Measurements from ENCODE around the gene RNF214. TPM values are rescaled to one million over a fixed set of nuclear protein-coding genes. Genes with fewer than 3 reads are reported as not detected.
"Not testable (repeated sequence)": the region's sequence is repeated elsewhere in the genome, so short reads cannot be mapped to it uniquely, and the experiment has no call there.

Gene RNF214
- total RNA-seq, 1 donor from 2014 or later, result 37.1 TPM

DNA sequence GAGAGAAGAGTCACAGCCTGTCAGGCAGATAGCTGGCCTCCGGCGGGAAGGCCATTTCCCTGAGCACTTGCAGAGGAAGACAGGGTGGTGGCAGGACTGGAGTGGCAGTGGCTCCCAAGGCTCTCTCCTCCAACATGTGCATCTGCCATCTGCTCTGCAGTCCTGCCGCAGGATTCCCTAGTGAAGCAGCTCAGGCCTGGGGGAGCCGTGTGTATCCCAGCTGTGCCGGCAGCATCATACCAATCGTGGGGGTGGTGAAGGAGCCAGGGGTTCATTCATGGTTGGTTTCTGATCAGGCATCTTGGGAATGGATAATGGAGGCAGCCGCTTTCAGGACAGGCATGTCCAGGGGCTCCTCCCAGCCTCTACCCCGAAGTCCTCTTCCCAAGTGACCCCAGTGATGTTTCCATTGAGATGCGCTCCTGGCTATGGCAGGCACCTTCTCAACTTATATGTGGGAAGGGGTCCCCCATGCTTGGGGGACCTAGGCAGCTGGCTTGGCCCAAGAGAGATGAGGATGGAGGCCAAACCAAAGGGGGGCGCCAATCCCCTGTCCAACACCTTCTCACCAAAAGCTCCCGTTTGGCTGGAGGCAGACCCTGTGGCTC lies 27.2 kb upstream of the RNF214 start:
- H3K4me3 Mint-ChIP-seq (ENCODE audit: unreplicated experiment), result no peak overlapping the region
- DNase-seq (ENCODE audit: low spot score), result no peak
- H3K4me1 Mint-ChIP-seq (ENCODE audit: unreplicated experiment), result peaks cover 6% of the 10 kb centered on the region
- peaks cover 12% of the 10 kb centered on the region for H3K36me3 Mint-ChIP-seq (ENCODE audit: low read depth, unreplicated experiment)
- H3K27me3 Mint-ChIP-seq (ENCODE audit: unreplicated experiment), result peaks cover 15% of the 10 kb centered on the region
- TF ChIP-seq, protein P1, sequence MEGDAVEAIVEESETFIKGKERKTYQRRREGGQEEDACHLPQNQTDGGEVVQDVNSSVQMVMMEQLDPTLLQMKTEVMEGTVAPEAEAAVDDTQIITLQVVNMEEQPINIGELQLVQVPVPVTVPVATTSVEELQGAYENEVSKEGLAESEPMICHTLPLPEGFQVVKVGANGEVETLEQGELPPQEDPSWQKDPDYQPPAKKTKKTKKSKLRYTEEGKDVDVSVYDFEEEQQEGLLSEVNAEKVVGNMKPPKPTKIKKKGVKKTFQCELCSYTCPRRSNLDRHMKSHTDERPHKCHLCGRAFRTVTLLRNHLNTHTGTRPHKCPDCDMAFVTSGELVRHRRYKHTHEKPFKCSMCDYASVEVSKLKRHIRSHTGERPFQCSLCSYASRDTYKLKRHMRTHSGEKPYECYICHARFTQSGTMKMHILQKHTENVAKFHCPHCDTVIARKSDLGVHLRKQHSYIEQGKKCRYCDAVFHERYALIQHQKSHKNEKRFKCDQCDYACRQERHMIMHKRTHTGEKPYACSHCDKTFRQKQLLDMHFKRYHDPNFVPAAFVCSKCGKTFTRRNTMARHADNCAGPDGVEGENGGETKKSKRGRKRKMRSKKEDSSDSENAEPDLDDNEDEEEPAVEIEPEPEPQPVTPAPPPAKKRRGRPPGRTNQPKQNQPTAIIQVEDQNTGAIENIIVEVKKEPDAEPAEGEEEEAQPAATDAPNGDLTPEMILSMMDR (IDR thresholded peaks at IDR 0.05; ENCODE audit: unreplicated experiment), result no peak
- no peaks in the 10 kb centered on the region for H3K9me3 Mint-ChIP-seq (ENCODE audit: unreplicated experiment)
- no peak overlapping the region for H3K27ac Mint-ChIP-seq (ENCODE audit: unreplicated experiment)

DNA sequence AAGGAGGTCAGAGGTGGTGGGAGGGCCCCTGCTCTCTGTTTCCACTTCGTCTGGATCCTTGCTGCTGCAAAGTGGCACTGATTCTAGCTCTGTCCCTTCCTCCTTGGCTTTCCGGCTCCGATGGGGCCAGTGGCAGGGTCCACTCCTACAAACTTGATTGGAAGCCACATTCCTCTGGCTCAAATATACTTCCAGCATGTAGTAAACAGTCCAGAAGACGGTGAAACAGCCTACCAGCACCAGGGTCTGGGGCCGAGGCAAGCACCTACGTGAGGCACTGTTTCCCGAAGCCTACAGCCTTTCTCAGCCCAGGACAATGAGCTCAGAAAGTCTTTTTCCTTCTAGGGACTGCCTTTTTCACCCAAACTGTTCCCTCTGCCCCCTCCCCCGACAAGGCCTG lies 26.4 kb upstream of the RNF214 start:
- not testable (repeated sequence) for H3K9me3 Mint-ChIP-seq (ENCODE audit: unreplicated experiment); H3K27ac Mint-ChIP-seq (ENCODE audit: unreplicated experiment); H3K27me3 Mint-ChIP-seq (ENCODE audit: unreplicated experiment); H3K4me1 Mint-ChIP-seq (ENCODE audit: unreplicated experiment); DNase-seq (ENCODE audit: low spot score); H3K4me3 Mint-ChIP-seq (ENCODE audit: unreplicated experiment)
- peaks cover 12% of the 10 kb centered on the region for H3K36me3 Mint-ChIP-seq (ENCODE audit: low read depth, unreplicated experiment)

DNA sequence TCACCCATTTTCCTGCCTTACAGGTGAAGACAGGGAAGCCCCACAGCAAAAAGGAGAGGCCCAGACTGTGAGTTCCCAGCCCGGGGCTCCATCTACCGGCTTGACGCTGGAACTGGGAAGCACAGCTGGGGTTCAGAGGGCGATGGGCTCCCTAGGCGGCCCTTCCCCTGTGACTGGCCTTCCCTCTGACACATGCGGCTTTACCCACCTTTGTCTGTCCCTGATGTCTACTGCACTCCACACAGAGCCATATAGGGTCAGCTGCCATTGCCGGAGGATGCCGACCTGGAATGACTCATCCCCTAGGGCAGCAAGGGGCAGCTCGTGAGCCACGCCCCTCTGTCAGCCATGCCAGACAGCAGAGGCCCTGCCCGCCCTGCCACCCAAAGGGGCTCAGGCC lies 25.6 kb upstream of the RNF214 start:
- H3K27ac Mint-ChIP-seq (ENCODE audit: unreplicated experiment); H3K9me3 Mint-ChIP-seq (ENCODE audit: unreplicated experiment); H3K4me1 Mint-ChIP-seq (ENCODE audit: unreplicated experiment); H3K27me3 Mint-ChIP-seq (ENCODE audit: unreplicated experiment); DNase-seq (ENCODE audit: low spot score); H3K4me3 Mint-ChIP-seq (ENCODE audit: unreplicated experiment): not testable (repeated sequence)
- peaks cover 16% of the 10 kb centered on the region for H3K36me3 Mint-ChIP-seq (ENCODE audit: low read depth, unreplicated experiment)

DNA sequence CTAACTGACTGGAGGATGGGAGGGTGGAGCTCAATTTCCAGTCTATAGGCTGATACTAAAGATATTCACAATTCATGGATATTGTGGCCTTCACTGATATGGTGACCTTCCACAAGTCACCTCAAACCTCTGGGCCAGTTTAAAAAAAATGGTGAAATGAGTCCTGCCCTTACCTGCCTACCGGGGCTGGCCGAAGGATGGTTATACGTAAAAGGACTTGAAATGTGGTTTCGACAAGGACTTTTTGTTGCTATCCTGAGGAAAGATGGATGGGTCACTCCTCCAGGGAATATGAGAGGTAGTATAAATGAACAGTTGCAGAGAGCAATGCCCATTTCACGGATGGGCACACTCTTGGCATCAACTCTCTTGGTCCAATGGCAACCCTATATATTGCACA lies 25.0 kb upstream of the RNF214 start:
- H3K36me3 Mint-ChIP-seq (ENCODE audit: low read depth, unreplicated experiment), result peaks cover 16% of the 10 kb centered on the region
- DNase-seq (ENCODE audit: low spot score); H3K9me3 Mint-ChIP-seq (ENCODE audit: unreplicated experiment); H3K27ac Mint-ChIP-seq (ENCODE audit: unreplicated experiment); H3K4me3 Mint-ChIP-seq (ENCODE audit: unreplicated experiment); H3K4me1 Mint-ChIP-seq (ENCODE audit: unreplicated experiment); H3K27me3 Mint-ChIP-seq (ENCODE audit: unreplicated experiment): not testable (repeated sequence)

DNA sequence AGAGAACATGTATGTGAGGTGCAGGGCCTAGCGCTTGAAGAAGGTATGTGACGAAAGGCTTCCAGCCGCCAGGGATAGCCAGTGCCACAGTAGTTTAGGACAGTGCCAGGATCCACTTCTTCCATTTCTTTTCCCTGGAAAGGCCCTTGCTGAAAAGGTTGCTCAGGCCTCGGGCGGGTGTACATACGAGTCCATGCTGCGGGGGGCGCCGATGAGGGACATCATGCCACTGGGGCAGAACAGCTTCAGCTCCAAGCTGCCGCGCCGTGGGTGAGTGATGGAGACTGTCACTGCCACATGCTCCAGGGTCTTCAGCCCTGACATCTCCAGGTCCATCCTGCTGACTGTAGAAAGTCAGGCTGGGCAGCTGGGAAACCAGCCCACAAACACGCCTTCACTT lies 23.8 kb upstream of the RNF214 start:
- H3K4me1 Mint-ChIP-seq (ENCODE audit: unreplicated experiment); H3K27ac Mint-ChIP-seq (ENCODE audit: unreplicated experiment); H3K27me3 Mint-ChIP-seq (ENCODE audit: unreplicated experiment); H3K4me3 Mint-ChIP-seq (ENCODE audit: unreplicated experiment); DNase-seq (ENCODE audit: low spot score); H3K9me3 Mint-ChIP-seq (ENCODE audit: unreplicated experiment): not testable (repeated sequence)
- H3K36me3 Mint-ChIP-seq (ENCODE audit: low read depth, unreplicated experiment), result peaks cover 23% of the 10 kb centered on the region

DNA sequence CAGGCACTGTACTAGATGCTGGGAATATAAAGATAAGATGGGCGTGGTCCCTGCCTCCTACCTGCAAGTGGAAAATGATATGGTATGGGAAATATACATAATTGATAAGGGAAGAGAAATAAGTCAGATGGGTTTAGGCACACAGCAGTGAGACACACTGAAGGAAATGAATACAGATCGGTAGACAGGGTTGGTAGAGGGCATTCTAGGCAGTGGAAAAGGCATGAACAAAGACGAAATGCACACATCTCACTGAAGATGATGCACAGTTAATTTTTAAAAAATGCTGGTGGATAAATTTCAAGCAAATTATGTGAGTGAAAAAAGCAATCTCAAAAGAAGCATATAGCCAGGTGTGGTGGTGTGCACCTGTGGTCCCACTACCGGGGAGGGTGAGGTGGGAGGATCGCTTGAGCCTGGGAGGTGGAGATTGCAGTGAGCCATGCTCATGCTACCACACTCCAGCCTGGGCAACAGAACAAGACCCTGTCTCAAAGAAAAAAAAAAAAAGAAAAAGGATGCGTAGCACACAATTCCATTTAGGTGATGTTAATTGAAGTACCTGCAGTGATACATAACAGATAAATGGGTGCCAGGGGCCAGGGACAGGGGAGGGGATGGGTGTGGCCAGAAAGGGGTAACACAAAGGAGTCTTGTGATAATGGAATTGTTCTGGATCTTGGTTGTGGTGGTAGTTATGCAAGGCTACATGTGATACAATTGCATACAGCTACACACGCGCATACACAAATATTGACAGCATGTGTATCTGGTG lies 22.9 kb upstream of the RNF214 start:
- not testable (repeated sequence) for H3K4me1 Mint-ChIP-seq (ENCODE audit: unreplicated experiment); DNase-seq (ENCODE audit: low spot score); H3K27ac Mint-ChIP-seq (ENCODE audit: unreplicated experiment); H3K4me3 Mint-ChIP-seq (ENCODE audit: unreplicated experiment); H3K9me3 Mint-ChIP-seq (ENCODE audit: unreplicated experiment); H3K27me3 Mint-ChIP-seq (ENCODE audit: unreplicated experiment)
- H3K36me3 Mint-ChIP-seq (ENCODE audit: low read depth, unreplicated experiment), result peaks cover 28% of the 10 kb centered on the region

DNA sequence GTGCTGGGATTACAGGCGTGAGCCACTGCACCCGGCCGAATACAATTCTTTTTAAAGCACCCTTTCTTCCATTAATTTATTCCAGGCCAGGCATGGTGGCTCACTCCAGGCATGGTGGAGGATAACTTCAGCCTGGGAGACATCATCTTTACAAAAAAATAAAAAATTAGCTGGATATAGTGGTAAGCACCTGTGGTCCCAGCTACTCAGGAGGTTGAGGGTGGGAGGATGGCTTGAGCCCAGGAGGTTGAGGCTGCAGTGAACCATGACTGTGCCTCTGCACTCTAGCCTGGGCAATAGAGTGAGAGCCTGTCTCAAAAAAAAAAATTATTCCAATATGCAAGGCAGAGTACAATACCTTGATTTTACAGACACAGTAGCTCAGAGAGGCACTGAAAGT lies 21.9 kb upstream of the RNF214 start:
- Mint-ChIP-seq H3K36me3 (ENCODE audit: low read depth, unreplicated experiment) (peaks cover 26% of the 10 kb centered on the region), H3K4me3 (ENCODE audit: unreplicated experiment) (no peak overlapping the region), H3K9me3 (ENCODE audit: unreplicated experiment) (no peaks in the 10 kb centered on the region), H3K4me1 (ENCODE audit: unreplicated experiment) (no peaks in the 10 kb centered on the region), H3K27me3 (ENCODE audit: unreplicated experiment) (peaks cover 2% of the 10 kb centered on the region), H3K27ac (ENCODE audit: unreplicated experiment) (no peak overlapping the region)
- TF ChIP-seq, protein P1 (IDR thresholded peaks at IDR 0.05; ENCODE audit: unreplicated experiment), result no peak
- no peak for DNase-seq (ENCODE audit: low spot score)

All from endothelial cell (in vitro differentiated cells).